K562 (cell line): ENCODE measurements around the gene DHRS3. TPM values are rescaled to one million over a fixed set of nuclear protein-coding genes. Genes with fewer than 3 reads are reported as not detected.

Source experiments
- BRD9 ChIP-seq: fragments of 450-650 bp; IDR thresholded peaks from 2 replicates; pipeline ENCODE4 v1.6.1; 2018; ENCODE audit warnings: low read depth; ENCODE audit not compliant: partially characterized antibody
- CBX1 ChIP-seq: sonication (generic); IDR thresholded peaks from 2 replicates; pipeline ENCODE4 v1.6.1; 2016; ENCODE audit warnings: antibody characterized with exemption, low read depth, mild to moderate bottlenecking
- EGR1 ChIP-seq: fragments of 450-650 bp; conservative IDR thresholded peaks from 2 replicates; pipeline ENCODE4 v1.6.1; 2017; ENCODE audit warnings: mild to moderate bottlenecking
- EWSR1 ChIP-seq: fragments of 450-650 bp; IDR thresholded peaks from 2 replicates; pipeline ENCODE4 v1.6.1; 2018; ENCODE audit warnings: borderline replicate concordance, mild to moderate bottlenecking, low read depth, moderate library complexity; ENCODE audit not compliant: partially characterized antibody
- HOXB6 ChIP-seq: fragments of 250-450 bp; sonication (Bioruptor Pico); IDR thresholded peaks from 2 replicates; pipeline ENCODE4 v1.5.1; 2022; ENCODE audit warnings: mild to moderate bottlenecking, borderline replicate concordance
- KDM1A ChIP-seq, 2 experiments: fragments of 450-650 bp; IDR thresholded peaks; 2 replicates each; pipeline ENCODE4 v1.6.1; 2016; ENCODE audit warnings: mild to moderate bottlenecking in 2 of 2
- PHF21A ChIP-seq: fragments of 450-650 bp; IDR thresholded peaks from 2 replicates; pipeline ENCODE4 v1.6.1; 2017; ENCODE audit warnings: low read depth, borderline replicate concordance
- RBM25 ChIP-seq: fragments of 200-400 bp; formaldehyde crosslinking; IDR thresholded peaks from 2 replicates; pipeline ENCODE4 v1.6.1; 2018; ENCODE audit warnings: low read length, low read depth, moderate library complexity; ENCODE audit not compliant: severe bottlenecking
- ZBTB7A ChIP-seq: IDR thresholded peaks from 2 replicates; pipeline ENCODE4 v1.6.1; 2011; ENCODE audit warnings: low read depth, mild to moderate bottlenecking, low read length, moderate library complexity, borderline replicate concordance; ENCODE audit not compliant: control insufficient read depth
- ZFP36 ChIP-seq: fragments of 150-350 bp; IDR thresholded peaks from 2 replicates; pipeline ENCODE4 v1.6.1; 2018; ENCODE audit warnings: low read length, low read depth; ENCODE audit not compliant: partially characterized antibody
- ZNF586 ChIP-seq: fragments of 450-650 bp; formaldehyde crosslinking; conservative IDR thresholded peaks from 2 replicates; pipeline ENCODE4 v1.4.0; 2020; ENCODE audit warnings: mild to moderate bottlenecking, moderate library complexity
- polyA plus RNA-seq, 8 experiments: library from polyadenylated mRNA; depleted of rRNA in 4 of 8; stranded (reverse) in 5 of 8; unstranded in 3 of 8; fragments of >200 nt; fragmentation: Nextera tagmentation in 2 of 8; fragmentation: Illumina TruSeq in 1 of 8; extraction: Ambion mirVana in 2 of 8; extraction: Trizol in 1 of 8; gene quantifications; 2 replicates each; pipeline versions ENCODE4 v1.2.1 to v1.2.3, GENCODE V29; 2011 to 2014; ENCODE audit warnings: inconsistent platforms in 1 of 8, missing spikeins in 1 of 8
- total RNA-seq, 7 experiments: library from RNA; depleted of rRNA in 6 of 7; stranded (reverse); fragments of >200 nt in 6 of 7; fragmentation: Illumina TruSeq in 2 of 7; extraction: Trizol in 2 of 7; gene quantifications; 2 replicates each; pipeline versions ENCODE4 v1.2.1 to v1.2.3, GENCODE V29; 2011 to 2021; ENCODE audit warnings: low replicate concordance in 1 of 7
- TF ChIP-seq, protein P1 (sequence below): fragments of 450-650 bp; IDR thresholded peaks from 2 replicates; pipeline ENCODE4 v1.7.0; 2016; ENCODE audit warnings: borderline replicate concordance
- TF ChIP-seq, protein P2 (sequence below): sonication (generic); IDR thresholded peaks from 2 replicates; pipeline ENCODE4 v1.6.1; 2016
- TF ChIP-seq, protein P3 (sequence below): fragments of 450-650 bp; IDR thresholded peaks from 2 replicates; pipeline ENCODE4 v1.7.1; 2018; ENCODE audit warnings: mild to moderate bottlenecking, low read depth; ENCODE audit not compliant: partially characterized antibody
- TF ChIP-seq, protein P4 (sequence below): sonication (generic); formaldehyde crosslinking; IDR thresholded peaks from 2 replicates; pipeline ENCODE4 v1.9.0; 2022; ENCODE audit warnings: mild to moderate bottlenecking, missing genetic modification reagents

The DHRS3 gene
- total and polyA plus RNA-seq, 9 of the 15 experiments (the other 6 are each of a cell fraction or from before 2014, with no cell fraction given) = 21.0 to 116 (median 58.7) TPM

DNA sequence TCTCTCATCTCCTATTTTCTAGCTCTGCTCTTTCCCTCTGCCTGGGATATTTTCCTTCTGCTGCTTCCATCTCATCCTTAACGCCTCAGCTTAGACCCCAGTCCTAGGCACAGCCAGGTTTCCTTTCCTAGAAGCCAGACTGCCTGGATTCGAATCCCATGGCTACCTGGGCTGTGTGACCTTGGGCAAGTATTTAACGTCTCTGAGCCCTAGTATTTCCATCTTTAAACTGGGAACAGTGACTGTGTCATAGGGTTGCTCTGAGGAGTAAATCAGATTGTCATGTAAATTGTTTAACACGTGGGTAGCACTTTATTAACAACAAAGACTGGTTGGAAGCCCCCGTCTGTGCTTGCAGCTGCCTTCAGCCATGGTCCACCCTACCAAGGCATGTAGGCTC is 18.4 kb downstream of the DHRS3 start (continued):
- TF ChIP-seq CBX1 (no peak), HOXB6 (CRISPR knock-in tag) (no peak), RBM25 (peak; percentile 50), ZFP36 (peak; percentile 42), KDM1A (IDR thresholded peaks at IDR 0.05) (peak in 1 of 2 experiments; percentile 60; a peak in 3 of 4 replicates), BRD9 (peak; percentile 95), EGR1 (no peak), PHF21A (no peak), ZNF586 (no peak), EWSR1 (no peak), ZBTB7A (no peak)
- TF ChIP-seq, protein P1, sequence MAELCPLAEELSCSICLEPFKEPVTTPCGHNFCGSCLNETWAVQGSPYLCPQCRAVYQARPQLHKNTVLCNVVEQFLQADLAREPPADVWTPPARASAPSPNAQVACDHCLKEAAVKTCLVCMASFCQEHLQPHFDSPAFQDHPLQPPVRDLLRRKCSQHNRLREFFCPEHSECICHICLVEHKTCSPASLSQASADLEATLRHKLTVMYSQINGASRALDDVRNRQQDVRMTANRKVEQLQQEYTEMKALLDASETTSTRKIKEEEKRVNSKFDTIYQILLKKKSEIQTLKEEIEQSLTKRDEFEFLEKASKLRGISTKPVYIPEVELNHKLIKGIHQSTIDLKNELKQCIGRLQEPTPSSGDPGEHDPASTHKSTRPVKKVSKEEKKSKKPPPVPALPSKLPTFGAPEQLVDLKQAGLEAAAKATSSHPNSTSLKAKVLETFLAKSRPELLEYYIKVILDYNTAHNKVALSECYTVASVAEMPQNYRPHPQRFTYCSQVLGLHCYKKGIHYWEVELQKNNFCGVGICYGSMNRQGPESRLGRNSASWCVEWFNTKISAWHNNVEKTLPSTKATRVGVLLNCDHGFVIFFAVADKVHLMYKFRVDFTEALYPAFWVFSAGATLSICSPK = no peak
- TF ChIP-seq, protein P2, sequence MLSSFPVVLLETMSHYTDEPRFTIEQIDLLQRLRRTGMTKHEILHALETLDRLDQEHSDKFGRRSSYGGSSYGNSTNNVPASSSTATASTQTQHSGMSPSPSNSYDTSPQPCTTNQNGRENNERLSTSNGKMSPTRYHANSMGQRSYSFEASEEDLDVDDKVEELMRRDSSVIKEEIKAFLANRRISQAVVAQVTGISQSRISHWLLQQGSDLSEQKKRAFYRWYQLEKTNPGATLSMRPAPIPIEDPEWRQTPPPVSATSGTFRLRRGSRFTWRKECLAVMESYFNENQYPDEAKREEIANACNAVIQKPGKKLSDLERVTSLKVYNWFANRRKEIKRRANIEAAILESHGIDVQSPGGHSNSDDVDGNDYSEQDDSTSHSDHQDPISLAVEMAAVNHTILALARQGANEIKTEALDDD = no peak
- TF ChIP-seq, protein P3, sequence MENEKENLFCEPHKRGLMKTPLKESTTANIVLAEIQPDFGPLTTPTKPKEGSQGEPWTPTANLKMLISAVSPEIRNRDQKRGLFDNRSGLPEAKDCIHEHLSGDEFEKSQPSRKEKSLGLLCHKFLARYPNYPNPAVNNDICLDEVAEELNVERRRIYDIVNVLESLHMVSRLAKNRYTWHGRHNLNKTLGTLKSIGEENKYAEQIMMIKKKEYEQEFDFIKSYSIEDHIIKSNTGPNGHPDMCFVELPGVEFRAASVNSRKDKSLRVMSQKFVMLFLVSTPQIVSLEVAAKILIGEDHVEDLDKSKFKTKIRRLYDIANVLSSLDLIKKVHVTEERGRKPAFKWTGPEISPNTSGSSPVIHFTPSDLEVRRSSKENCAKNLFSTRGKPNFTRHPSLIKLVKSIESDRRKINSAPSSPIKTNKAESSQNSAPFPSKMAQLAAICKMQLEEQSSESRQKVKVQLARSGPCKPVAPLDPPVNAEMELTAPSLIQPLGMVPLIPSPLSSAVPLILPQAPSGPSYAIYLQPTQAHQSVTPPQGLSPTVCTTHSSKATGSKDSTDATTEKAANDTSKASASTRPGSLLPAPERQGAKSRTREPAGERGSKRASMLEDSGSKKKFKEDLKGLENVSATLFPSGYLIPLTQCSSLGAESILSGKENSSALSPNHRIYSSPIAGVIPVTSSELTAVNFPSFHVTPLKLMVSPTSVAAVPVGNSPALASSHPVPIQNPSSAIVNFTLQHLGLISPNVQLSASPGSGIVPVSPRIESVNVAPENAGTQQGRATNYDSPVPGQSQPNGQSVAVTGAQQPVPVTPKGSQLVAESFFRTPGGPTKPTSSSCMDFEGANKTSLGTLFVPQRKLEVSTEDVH = no peak
- TF ChIP-seq, protein P4, sequence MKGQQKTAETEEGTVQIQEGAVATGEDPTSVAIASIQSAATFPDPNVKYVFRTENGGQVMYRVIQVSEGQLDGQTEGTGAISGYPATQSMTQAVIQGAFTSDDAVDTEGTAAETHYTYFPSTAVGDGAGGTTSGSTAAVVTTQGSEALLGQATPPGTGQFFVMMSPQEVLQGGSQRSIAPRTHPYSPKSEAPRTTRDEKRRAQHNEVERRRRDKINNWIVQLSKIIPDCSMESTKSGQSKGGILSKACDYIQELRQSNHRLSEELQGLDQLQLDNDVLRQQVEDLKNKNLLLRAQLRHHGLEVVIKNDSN (CRISPR knock-in tag) = no peak
